Activated T-cell treated with anti-CD3 and anti-CD28 coated beads, Interleukin-2, amount 50 U/mL, for 24 hours (primary cell): ENCODE measurements around the gene KCNMA1.

Source experiments
- DNase-seq: peaks from one replicate; pipeline ENCODE4 v3.0.0-alpha.2; 2020
- H3K27ac Mint-ChIP-seq: 2 replicates; pipeline ENCODE4 v1.8.0; 2020; ENCODE audit warnings: mild to moderate bottlenecking, mixed read lengths
- H3K27me3 Mint-ChIP-seq: 2 replicates; pipeline ENCODE4 v1.8.0; 2020; ENCODE audit warnings: mixed read lengths
- H3K36me3 Mint-ChIP-seq: 2 replicates; pipeline ENCODE4 v1.8.0; 2020; ENCODE audit warnings: low read depth, mixed read lengths
- H3K4me1 Mint-ChIP-seq: 2 replicates; pipeline ENCODE4 v1.8.0; 2020; ENCODE audit warnings: low read depth, mixed read lengths
- H3K4me3 Mint-ChIP-seq: 2 replicates; pipeline ENCODE4 v1.8.0; 2020; ENCODE audit warnings: mild to moderate bottlenecking, moderate library complexity, mixed read lengths
- H3K9me3 Mint-ChIP-seq: 2 replicates; pipeline ENCODE4 v1.8.0; 2020; ENCODE audit warnings: mixed read lengths

KCNMA1 gene

DNA sequence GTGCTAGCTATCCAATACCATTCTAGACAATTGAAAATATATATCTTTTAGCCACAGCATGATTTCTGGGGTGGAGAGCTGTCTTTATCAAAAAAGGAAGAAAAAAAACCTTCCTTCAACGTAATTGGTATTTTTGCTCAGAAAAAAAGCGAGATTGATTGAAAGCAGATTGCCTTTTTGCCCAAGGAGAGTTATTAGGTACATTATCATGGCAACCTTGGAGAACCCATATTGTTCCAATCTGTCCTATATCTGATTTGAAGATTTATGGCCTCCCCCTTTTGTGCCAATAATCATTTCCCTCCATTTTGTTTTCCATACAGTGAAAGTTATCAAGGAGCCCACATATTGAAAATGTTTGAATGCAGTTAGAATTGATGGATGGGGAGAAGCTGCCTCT, 544.5 kb downstream of the KCNMA1 start:
- no peak overlapping the region for H3K4me3 Mint-ChIP-seq
- H3K27ac Mint-ChIP-seq: no peak overlapping the region
- H3K4me1 Mint-ChIP-seq: no peaks in the 10 kb centered on the region
- DNase-seq: no peak
- H3K9me3 Mint-ChIP-seq: no peaks in the 10 kb centered on the region
- no peaks in the 10 kb centered on the region for H3K36me3 Mint-ChIP-seq
- peaks cover 6% of the 10 kb centered on the region for H3K27me3 Mint-ChIP-seq

DNA sequence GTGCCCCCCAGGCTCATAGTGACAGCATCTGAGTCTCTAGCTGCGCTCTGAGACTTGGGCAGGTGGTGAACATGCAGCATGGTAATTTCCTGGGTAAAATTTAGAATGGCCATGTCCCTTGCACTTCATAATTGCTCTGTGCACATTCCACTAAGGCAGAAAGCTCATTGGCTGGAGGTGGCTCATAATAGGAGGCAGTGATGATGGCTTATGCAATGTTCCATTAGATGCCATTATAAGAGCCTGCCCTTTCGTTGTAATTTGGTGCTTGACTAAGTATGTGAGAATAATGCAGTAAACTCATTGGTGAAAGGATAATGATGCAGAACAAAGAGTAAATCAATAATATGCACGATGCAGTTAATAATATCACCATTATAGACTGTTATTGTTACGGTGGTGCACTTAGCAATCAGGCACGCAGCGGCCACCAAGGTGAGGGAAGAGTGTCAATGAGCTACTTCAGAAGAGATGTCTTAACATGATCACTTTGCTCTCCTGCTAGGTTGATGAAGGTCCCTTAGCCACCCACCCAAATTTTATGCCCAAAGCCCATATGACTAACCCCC, 545.9 kb downstream of the KCNMA1 start:
- no peaks in the 10 kb centered on the region for H3K9me3 Mint-ChIP-seq
- no peak overlapping the region for H3K4me3 Mint-ChIP-seq
- H3K36me3 Mint-ChIP-seq: no peaks in the 10 kb centered on the region
- no peaks in the 10 kb centered on the region for H3K27me3 Mint-ChIP-seq
- no peak overlapping the region for H3K27ac Mint-ChIP-seq
- H3K4me1 Mint-ChIP-seq: no peaks in the 10 kb centered on the region
- DNase-seq: no peak

DNA sequence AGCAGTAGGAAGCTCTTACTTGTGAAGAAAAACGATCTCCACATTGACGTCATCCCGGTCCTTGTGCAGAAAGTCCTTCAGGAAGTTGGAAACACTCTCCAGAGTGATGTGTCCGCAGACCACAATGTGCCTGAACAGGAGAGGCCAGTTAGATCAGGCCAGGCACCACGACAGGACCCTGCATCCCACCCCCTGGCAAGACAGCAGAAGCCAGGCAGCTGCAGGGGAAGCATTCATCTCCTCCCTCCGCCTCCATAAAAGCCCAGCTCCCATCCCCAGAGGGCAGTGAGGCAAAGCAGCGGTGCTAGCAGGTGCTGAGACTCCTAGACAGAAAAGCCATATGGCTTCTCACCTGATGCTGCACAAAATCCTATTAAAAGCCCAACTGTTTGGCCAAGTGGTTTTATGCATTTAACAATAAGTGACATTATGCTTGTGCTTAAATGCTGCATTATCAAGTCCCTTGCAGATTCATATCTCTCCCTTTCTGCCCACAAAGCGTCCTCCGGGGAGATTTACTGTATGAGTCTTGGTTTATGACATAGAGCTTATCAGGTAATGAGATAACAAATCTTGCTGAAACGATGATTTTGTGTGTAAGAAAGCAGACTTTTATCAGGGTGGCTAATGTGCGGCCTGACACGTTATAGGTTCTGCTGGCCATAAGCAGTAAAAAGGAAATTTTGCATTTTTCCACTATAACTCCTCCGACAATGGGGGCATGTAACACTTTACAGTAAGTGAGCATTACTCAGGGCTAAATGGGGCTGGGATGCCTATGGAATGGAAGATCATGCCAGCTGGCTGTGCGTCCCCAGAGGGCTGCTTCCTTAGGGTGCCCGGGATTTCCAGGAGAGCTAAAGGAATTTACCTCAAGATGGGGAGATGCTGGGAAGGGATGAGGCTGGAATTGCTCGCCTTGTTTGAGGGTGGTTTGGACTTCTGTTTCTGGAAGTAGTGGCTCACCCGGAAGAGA, 546.9 kb downstream of the KCNMA1 start:
- Mint-ChIP-seq H3K4me1 (no peaks in the 10 kb centered on the region), H3K27me3 (no peaks in the 10 kb centered on the region), H3K9me3 (no peaks in the 10 kb centered on the region), H3K27ac (no peak overlapping the region), H3K4me3 (no peak overlapping the region), H3K36me3 (no peaks in the 10 kb centered on the region)
- DNase-seq: no peak

DNA sequence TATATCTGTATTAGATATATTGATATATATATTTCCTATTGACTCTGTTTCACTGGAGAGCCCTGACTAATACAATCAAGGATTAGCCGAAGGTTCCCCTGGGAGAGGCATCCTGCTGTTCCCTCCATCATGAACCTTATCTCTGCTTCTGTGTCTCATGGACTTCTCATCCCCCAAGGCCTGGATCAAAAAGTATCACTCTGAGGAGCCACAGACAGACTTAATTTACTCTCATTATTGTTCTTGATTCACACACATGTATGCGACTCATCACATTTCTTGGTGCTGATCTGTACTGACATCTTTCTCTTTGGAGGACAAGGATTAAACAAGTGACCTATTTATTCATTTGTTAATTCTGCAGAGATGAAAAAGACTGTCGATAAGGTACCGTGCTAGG, 550.2 kb downstream of the KCNMA1 start:
- no peak overlapping the region for H3K4me3 Mint-ChIP-seq
- H3K27ac Mint-ChIP-seq: no peak overlapping the region
- no peak for DNase-seq
- H3K4me1 Mint-ChIP-seq: no peaks in the 10 kb centered on the region
- H3K36me3 Mint-ChIP-seq: no peaks in the 10 kb centered on the region
- H3K9me3 Mint-ChIP-seq: no peaks in the 10 kb centered on the region
- no peaks in the 10 kb centered on the region for H3K27me3 Mint-ChIP-seq

DNA sequence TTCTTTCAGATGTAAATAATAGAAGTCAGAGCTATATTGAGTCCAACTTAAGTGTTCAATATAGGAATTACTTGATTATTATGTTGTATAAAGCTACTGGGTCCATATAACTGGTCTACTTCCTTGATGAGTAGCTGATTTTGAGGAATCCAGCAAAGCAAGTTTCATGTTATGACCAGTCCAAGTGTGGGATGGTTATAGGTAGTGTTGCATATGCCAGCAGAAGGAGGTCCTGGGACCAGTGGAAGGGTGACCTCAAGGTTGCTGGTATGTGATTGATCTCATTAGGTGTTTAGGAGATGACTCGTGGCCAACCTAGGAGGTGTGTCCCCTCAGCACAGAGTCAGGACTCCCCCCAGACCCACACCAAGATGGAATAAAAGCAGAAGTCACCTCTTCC, 551.5 kb downstream of the KCNMA1 start:
- Mint-ChIP-seq H3K4me3 (no peak overlapping the region), H3K36me3 (no peaks in the 10 kb centered on the region), H3K27ac (no peak overlapping the region), H3K27me3 (no peaks in the 10 kb centered on the region), H3K4me1 (no peaks in the 10 kb centered on the region), H3K9me3 (no peaks in the 10 kb centered on the region)
- no peak for DNase-seq

DNA sequence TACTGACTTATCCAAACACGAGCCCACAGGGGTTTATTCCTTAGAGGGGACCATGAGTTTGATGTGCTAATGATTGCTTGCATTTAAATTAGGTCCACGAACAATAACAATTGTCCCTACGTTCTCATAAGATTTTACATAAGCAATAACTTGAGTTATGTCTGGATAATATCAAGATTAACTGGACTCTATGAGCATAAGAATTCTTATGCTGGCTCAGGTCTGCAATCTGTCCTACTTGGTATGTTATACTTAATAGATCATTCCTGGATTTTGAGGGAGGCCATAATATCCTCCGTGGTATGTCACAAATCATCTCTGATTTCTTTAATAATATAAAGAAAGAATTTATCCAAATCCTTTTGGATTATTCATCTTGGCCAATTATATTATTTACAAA, 552.3 kb downstream of the KCNMA1 start:
- H3K36me3 Mint-ChIP-seq: no peaks in the 10 kb centered on the region
- H3K4me1 Mint-ChIP-seq: no peaks in the 10 kb centered on the region
- H3K4me3 Mint-ChIP-seq: no peak overlapping the region
- H3K27ac Mint-ChIP-seq: no peak overlapping the region
- no peaks in the 10 kb centered on the region for H3K9me3 Mint-ChIP-seq
- no peaks in the 10 kb centered on the region for H3K27me3 Mint-ChIP-seq
- no peak for DNase-seq

DNA sequence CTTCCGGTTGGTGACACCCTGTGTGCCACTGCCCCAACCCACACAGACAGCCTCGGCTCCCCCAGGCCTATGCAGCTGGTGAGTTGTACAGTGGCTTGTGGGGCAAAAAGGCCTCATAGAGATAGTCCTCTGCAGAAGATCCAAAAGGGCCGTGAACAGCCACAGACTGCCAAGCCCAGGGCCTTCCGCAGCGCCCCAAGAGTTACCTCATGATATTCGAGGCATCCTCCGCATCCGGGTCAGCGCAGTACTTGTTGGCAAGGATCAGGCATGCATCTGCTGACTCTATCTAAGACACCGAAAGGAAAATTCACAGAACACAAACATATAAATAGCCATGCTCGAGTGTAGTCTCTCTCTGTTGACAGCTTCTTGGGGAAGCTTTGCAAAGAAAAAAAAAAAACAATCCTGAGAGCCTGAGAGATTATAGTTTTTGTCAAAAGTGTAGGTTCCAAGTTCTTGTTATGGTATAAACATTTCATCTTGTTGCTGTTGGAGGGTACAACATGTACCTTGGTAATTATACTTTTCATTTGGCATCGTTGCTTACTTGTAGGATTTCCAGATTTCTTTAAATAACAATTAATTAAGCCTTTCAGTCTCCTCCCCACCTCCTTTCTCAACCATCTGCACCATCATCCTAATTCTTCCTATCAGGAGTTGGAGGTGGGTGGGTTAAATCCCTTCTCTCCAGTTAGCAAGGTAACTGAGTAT, 553.0 kb downstream of the KCNMA1 start:
- Mint-ChIP-seq H3K4me1 (no peaks in the 10 kb centered on the region), H3K27me3 (no peaks in the 10 kb centered on the region), H3K4me3 (no peak overlapping the region), H3K36me3 (no peaks in the 10 kb centered on the region), H3K27ac (no peak overlapping the region), H3K9me3 (no peaks in the 10 kb centered on the region)
- no peak for DNase-seq

DNA sequence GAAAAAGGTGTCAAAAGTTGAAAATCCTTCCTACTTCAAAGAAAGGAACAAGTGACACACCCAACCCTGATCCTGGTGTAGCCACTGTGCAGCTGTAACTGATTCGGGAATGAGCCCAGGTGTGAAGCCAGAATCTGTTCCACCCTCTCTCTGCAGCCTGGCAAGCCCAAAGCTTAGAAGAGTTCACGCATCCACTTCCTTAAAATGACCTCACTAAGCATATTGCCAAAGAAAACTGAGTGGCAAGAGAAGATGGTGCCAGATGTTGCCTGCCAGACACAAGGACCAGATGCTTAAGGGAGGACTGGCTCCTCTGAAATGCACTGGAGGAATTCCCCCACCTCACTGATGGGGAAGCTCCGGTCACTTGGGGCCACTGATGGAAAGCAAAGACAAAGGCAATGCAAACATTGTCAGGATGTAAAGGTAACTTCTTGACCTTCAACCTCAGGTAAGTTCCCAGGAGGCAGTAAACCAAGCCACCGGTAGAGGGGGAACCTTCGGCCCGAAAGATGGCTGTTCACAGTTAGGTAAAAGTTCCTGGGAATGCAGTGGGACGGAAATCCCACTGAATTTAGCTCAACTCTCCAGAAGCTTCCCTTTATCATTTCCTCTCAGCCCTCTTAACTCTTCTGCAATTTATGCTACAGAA, 554.9 kb downstream of the KCNMA1 start:
- Mint-ChIP-seq H3K27ac (no peak overlapping the region), H3K4me3 (no peak overlapping the region), H3K36me3 (no peaks in the 10 kb centered on the region), H3K27me3 (no peaks in the 10 kb centered on the region), H3K9me3 (no peaks in the 10 kb centered on the region), H3K4me1 (no peaks in the 10 kb centered on the region)
- no peak for DNase-seq

DNA sequence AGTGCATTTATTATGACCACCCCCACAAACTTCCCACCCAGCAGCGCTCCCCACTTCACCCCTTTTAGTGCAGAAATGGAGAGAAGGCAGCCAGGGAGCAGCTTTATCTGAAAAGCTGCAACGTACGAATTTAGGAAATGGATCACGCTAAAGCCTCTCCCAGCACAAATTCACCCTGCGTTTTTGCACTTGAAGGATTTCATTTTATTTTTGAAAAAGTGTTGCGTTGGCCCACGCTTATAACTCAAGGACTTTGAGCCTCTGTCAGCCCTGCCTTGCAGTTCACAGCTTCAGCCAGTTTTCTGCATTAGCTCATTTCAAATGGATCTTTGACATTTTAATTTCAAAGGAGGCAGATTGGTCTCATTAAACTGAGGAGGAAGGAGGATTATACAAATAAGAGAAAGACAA, 556.1 kb downstream of the KCNMA1 start:
- H3K4me1 Mint-ChIP-seq: no peaks in the 10 kb centered on the region
- no peaks in the 10 kb centered on the region for H3K36me3 Mint-ChIP-seq
- H3K27ac Mint-ChIP-seq: no peak overlapping the region

DNA sequence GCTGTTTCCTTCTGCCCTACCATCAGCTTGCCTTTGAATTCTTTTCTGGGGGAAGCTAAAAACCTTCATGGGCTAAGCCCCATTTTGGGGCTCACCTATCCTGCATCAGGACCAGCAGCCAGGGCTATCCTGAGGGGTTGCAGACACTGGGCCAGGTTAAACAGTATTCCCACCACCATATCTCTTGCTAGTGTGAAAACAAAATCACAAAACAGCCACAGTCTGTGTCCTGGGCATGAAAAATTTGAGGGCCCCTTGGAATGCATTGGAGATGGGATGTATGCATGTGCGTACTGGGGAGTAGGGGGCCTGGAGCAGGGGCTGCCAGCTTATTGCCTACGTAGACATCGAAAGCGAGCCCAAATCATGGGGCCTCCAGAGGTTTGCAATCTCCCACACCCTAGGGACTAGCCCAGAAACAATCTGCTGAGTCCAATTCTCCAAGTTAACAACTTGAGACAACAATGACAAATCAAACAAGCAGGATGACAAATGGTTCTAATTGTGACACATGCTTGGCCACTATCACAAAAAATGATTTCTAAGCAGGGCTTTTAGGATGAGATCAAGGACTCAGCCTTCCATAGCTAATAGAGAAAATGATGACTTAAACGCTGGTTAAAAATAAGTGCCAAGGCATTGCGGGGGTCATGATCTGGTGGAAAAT, 557.1 kb downstream of the KCNMA1 start:
- H3K4me3 Mint-ChIP-seq: no peak overlapping the region
- H3K27me3 Mint-ChIP-seq: no peaks in the 10 kb centered on the region
- DNase-seq: no peak
- H3K4me1 Mint-ChIP-seq: no peaks in the 10 kb centered on the region
- H3K36me3 Mint-ChIP-seq: no peaks in the 10 kb centered on the region
- no peak overlapping the region for H3K27ac Mint-ChIP-seq
- no peaks in the 10 kb centered on the region for H3K9me3 Mint-ChIP-seq

More for the DNA sequence above, 556.1 kb downstream of the KCNMA1 start:
- DNase-seq: no peak
- no peaks in the 10 kb centered on the region for H3K27me3 Mint-ChIP-seq
- H3K9me3 Mint-ChIP-seq: no peaks in the 10 kb centered on the region
- H3K4me3 Mint-ChIP-seq: no peak overlapping the region

DNA sequence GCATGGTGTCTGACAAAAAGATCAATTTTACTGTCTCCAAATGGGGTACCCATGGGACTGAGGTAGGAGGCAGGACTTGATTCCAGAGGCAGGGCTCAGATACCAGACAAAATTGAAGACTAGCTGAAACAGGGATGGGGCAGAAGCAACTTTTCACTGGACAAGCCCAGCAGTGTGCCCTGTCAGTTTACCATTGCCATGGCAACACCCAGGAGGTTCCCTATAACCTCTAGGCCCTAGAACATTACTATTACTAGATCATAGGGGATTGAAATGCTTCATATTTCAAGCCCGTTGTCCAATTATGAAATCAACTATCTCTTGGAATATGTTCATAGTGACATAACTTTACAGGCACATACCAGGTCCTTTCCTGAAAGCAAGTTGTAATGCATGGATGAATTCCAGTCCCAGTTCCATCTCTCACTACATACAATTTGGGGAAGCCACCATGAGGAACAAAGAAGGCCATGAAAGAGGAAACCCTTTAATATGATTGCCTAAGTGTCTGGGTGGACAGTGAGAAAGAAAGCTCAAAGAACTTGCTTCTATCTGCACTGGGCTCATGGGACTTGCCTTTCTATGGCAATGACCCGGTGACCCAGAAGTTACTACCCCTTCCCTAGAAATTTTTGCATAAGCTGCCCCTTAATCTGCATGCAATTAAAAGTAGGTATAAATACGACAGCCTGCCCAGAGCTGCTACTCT, 557.9 kb downstream of the KCNMA1 start:
- Mint-ChIP-seq H3K36me3 (no peaks in the 10 kb centered on the region), H3K9me3 (no peaks in the 10 kb centered on the region), H3K27me3 (no peaks in the 10 kb centered on the region), H3K27ac (no peak overlapping the region), H3K4me3 (no peak overlapping the region), H3K4me1 (no peaks in the 10 kb centered on the region)
- no peak for DNase-seq

DNA sequence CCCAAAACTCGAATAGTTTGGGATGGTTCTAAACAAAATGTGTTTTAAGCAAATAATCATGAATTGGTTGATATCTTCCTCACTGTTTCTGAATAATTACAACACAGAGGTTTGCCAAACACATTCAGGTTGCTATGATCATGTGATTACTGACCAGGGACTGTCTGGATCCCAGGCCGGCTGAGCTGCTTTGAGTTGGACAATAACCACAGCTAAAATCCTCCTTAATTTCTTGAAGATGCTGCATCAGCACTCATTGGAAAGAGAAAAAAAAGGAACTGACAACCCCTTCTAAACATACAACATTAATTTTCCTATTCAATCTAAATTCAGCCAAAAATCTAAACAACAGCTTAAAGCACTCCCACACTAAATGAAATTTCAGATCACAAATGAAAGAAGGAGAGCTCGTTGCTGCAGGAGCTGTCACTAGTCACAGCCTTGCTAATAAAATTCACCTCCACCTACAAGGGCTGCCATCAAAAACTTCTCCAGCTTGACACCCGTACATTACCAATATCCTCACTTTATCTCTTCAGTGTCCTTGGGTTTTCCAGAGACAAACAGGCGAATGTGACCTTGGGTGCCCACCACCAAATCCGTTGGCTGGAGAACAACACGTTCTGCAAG, 560.2 kb downstream of the KCNMA1 start:
- Mint-ChIP-seq H3K4me1 (no peaks in the 10 kb centered on the region), H3K27me3 (no peaks in the 10 kb centered on the region), H3K9me3 (no peaks in the 10 kb centered on the region), H3K36me3 (no peaks in the 10 kb centered on the region), H3K27ac (no peak overlapping the region), H3K4me3 (no peak overlapping the region)
- DNase-seq: no peak

DNA sequence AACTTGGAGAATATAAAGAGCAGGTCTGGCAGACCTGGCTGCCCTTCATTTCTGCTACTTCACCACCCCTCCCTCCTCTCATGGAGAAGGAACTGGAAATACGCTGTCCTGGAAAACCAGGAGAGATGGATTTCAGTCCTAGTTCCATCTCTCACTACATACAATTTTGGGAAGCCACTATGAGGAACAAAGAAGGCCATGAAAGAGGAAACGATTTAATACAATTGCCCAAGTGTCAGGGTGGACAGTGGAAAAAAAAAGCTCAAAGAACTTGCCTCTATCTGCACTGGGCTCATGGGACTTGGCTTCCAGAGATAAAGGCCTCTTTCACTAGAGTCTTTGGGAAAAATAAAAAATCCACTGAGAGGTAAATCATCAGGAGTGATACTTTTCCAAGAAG, 561.7 kb downstream of the KCNMA1 start:
- no peaks in the 10 kb centered on the region for H3K27me3 Mint-ChIP-seq
- no peak for DNase-seq
- H3K36me3 Mint-ChIP-seq: no peaks in the 10 kb centered on the region

More for the DNA sequence above, 561.7 kb downstream of the KCNMA1 start:
- H3K4me1 Mint-ChIP-seq: no peaks in the 10 kb centered on the region
- H3K9me3 Mint-ChIP-seq: no peaks in the 10 kb centered on the region
- no peak overlapping the region for H3K4me3 Mint-ChIP-seq
- H3K27ac Mint-ChIP-seq: no peak overlapping the region
